Fibroblast of villous mesenchyme (primary cell): ENCODE data around the gene ASCL3. TPM values are rescaled to one million over a fixed set of nuclear protein-coding genes. Genes with fewer than 3 reads are reported as not detected.
"Not testable (repeated sequence)": the region's sequence is repeated elsewhere in the genome, so short reads cannot be mapped to it uniquely, and the experiment has no call there.

Experiments used
- DNase-seq: peaks from one replicate; pipeline ENCODE4 v3.0.0-alpha.2; 2010; ENCODE audit warnings: low read depth
- H3K4me3 ChIP-seq: 2 replicates; pipeline ENCODE4 v1.5.1; 2011; ENCODE audit warnings: low read depth, mild to moderate bottlenecking, low read length
- CTCF ChIP-seq: IDR thresholded peaks from 2 replicates; pipeline ENCODE4 v1.5.1; 2012; ENCODE audit warnings: low read depth, mild to moderate bottlenecking, low read length; ENCODE audit not compliant: insufficient read depth
- small RNA-seq: library from RNA; depleted of rRNA; stranded (forward); fragments of <200 nt; gene quantifications from one replicate; pipeline ENCODE3, GENCODE V24; 2012
- total RNA-seq: library from RNA; depleted of rRNA; stranded (reverse); fragments of >200 nt; gene quantifications from 2 replicates; pipeline ENCODE4 v1.2.3, GENCODE V29; 2012

Gene ASCL3
- total RNA-seq, 1 donor, result not detected

GRCh38 chr11:8910649-8911026 lies 32.2 kb downstream of the ASCL3 start:
- TF ChIP-seq CTCF, result no peak
- DNase-seq, result no peak
- H3K4me3 ChIP-seq, result peak overlapping the region; percentile 86

- DNase-seq, result no peak
- no peak for TF ChIP-seq CTCF
Observed at GRCh38 chr11:8908099-8908498, 34.7 kb downstream of the ASCL3 start.

GRCh38 chr11:8907116-8907515 lies 35.7 kb downstream of the ASCL3 start:
- no peak for DNase-seq
- TF ChIP-seq CTCF, result no peak
- H3K4me3 ChIP-seq, result no peak overlapping the region

More at GRCh38 chr11:8908099-8908498, 34.7 kb downstream of the ASCL3 start:
- H3K4me3 ChIP-seq, result no peak overlapping the region

- peak; percentile 89 for DNase-seq
- TF ChIP-seq CTCF, result no peak
- H3K4me3 ChIP-seq, result no peak overlapping the region
Observed at GRCh38 chr11:8905528-8906165, 37.2 kb downstream of the ASCL3 start.

GRCh38 chr11:8899119-8899753 lies 43.6 kb downstream of the ASCL3 start:
- no peak for DNase-seq
- no peak for TF ChIP-seq CTCF
- no peak overlapping the region for H3K4me3 ChIP-seq

GRCh38 chr11:8891185-8891584 lies 51.6 kb downstream of the ASCL3 start:
- not testable (repeated sequence) for H3K4me3 ChIP-seq, DNase-seq

Small RNA genes within 50 kb of the gene (small RNA-seq; reads per million reads assigned to genes)
- gene RF00019, result not detected

Other genes starting within 250 kb of the ASCL3 start
- 59.6 and 74.3 TPM in 2 replicates for gene AKIP1, start 31.8 kb downstream of the ASCL3 start, total RNA-seq
- not detected in 2 replicates for gene C11orf16, start 10.1 kb downstream of the ASCL3 start, total RNA-seq
- 25.4 and 43.2 TPM in 2 replicates for gene TMEM9B, start 21.4 kb upstream of the ASCL3 start, total RNA-seq
- 10.8 and 20.9 TPM in 2 replicates for gene NRIP3, start 61.0 kb upstream of the ASCL3 start, total RNA-seq
- gene SCUBE2, start 148.6 kb upstream of the ASCL3 start, total RNA-seq, result 0.97 and 1.3 TPM in 2 replicates